Vagina (tissue), 2 donors: Measurements from ENCODE around the gene XIRP2. TPM values are rescaled to one million over a fixed set of nuclear protein-coding genes. Genes with fewer than 3 reads are reported as not detected.

Experiments
- DNase-seq, 2 donors: peaks; one replicate each; pipeline ENCODE4 v3.0.0-alpha.2; 2017; ENCODE audit errors: extremely low spot score in 2 of 2
- H3K27ac ChIP-seq: fragments of 200-600 bp; sonication (generic); one replicate; pipeline ENCODE4 v1.5.1; 2019
- H3K27me3 ChIP-seq: fragments of 200-600 bp; sonication (generic); one replicate; pipeline ENCODE4 v1.5.1; 2019
- H3K36me3 ChIP-seq, 2 donors: fragments of 200-600 bp; sonication (generic); one replicate each; pipeline ENCODE4 v1.5.1; 2017 to 2019
- H3K4me1 ChIP-seq: fragments of 200-600 bp; sonication (generic); one replicate; pipeline ENCODE4 v1.5.1; 2019
- H3K4me3 ChIP-seq, 2 donors: fragments of 200-600 bp; sonication (generic); 1 replicate in 1 of 2; 2 replicates in 1 of 2; pipeline ENCODE4 v1.5.1; 2016 to 2019
- H3K9me3 ChIP-seq: fragments of 200-600 bp; sonication (generic); one replicate; pipeline ENCODE4 v1.5.1; 2019
- POLR2A ChIP-seq, 2 donors: fragments of 450-650 bp; IDR thresholded peaks; one replicate each; pipeline ENCODE4 v1.6.1; 2017; ENCODE audit warnings: antibody characterized with exemption in 2 of 2, mild to moderate bottlenecking in 2 of 2, moderate library complexity in 2 of 2
- POLR2AphosphoS5 ChIP-seq, 2 donors: sonication (generic); formaldehyde crosslinking; IDR thresholded peaks; one replicate each; pipeline ENCODE4 v1.9.0; 2017; ENCODE audit warnings: antibody characterized with exemption in 2 of 2, mild to moderate bottlenecking in 2 of 2, low read depth in 1 of 2; ENCODE audit not compliant: insufficient read depth in 1 of 2
- intact Hi-C: fragments of 100-400 bp; cut with DNase I; formaldehyde crosslinking; loops from one replicate; pipeline ENCODE4 v1.15.1; 2023
- total RNA-seq: library from RNA; depleted of rRNA; stranded (reverse); fragments of >200 nt; gene quantifications from one replicate; pipeline ENCODE4 v1.2.3, GENCODE V29; 2016
- TF ChIP-seq, protein P1 (sequence below), 3 experiments: fragments of 450-650 bp in 2 of 3; fragments of 200-600 bp in 1 of 3; sonication (generic) in 1 of 3; IDR thresholded peaks; one replicate each; pipeline ENCODE4 v1.5.1; 2017 to 2019; ENCODE audit warnings: antibody characterized with exemption in 3 of 3, mild to moderate bottlenecking in 2 of 3, moderate library complexity in 2 of 3

Gene XIRP2
- total RNA-seq, 1 donor from 2014 or later = not detected

DNA sequence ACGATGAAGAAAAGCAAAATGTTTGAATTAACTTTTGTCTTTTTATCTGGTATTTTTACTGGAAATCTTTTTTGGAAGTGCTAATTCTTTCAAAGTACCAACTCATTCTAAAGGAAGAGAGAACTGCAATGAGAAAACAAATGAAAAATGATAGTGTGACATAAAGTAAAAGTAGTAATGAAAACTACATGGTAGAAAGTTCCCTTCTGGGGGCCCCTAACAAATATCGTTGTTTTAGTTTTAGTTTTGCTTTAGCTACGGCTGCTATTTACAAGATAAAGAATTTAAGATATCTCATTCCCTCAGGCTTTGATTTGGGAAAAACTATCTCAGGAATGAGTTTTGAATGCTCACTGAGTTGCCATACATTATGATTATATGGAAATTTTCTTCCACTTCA, 161.4 kb downstream of the XIRP2 start:
- no peak for TF ChIP-seq POLR2A (IDR thresholded peaks at IDR 0.05)
- no peak for TF ChIP-seq POLR2AphosphoS5 (IDR thresholded peaks at IDR 0.05; ENCODE audit: insufficient read depth in 1 of 2, low read depth in 1 of 2)
- TF ChIP-seq, protein P1, sequence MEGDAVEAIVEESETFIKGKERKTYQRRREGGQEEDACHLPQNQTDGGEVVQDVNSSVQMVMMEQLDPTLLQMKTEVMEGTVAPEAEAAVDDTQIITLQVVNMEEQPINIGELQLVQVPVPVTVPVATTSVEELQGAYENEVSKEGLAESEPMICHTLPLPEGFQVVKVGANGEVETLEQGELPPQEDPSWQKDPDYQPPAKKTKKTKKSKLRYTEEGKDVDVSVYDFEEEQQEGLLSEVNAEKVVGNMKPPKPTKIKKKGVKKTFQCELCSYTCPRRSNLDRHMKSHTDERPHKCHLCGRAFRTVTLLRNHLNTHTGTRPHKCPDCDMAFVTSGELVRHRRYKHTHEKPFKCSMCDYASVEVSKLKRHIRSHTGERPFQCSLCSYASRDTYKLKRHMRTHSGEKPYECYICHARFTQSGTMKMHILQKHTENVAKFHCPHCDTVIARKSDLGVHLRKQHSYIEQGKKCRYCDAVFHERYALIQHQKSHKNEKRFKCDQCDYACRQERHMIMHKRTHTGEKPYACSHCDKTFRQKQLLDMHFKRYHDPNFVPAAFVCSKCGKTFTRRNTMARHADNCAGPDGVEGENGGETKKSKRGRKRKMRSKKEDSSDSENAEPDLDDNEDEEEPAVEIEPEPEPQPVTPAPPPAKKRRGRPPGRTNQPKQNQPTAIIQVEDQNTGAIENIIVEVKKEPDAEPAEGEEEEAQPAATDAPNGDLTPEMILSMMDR (IDR thresholded peaks at IDR 0.05) = no peak

DNA sequence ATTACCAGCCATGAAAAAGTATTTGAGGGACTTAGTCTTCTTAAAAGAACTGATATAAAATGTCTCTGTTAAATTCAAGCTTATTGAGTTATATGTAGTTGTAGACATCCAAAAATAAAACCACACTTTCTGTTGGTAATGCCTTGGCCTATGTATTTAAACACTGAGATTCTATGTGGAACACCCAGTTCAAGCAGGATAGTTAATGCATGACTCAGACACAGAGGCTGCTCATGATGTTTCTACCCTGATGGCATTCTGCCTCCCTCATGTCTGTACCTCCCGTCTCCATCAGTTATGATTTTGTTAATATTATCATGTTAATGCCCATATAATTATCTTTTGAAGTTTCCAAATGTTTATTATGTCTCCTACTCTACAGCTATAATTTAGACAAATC, 164.5 kb downstream of the XIRP2 start:
- no peaks in the 10 kb centered on the region for H3K4me1 ChIP-seq
- intact Hi-C loops = no loop called here
- no peak for TF ChIP-seq POLR2AphosphoS5 (IDR thresholded peaks at IDR 0.05; ENCODE audit: insufficient read depth in 1 of 2, low read depth in 1 of 2)
- no peak for TF ChIP-seq POLR2A (IDR thresholded peaks at IDR 0.05)
- TF ChIP-seq, protein P1 (IDR thresholded peaks at IDR 0.05) = no peak
- H3K27me3 ChIP-seq = no peaks in the 10 kb centered on the region
- DNase-seq = no peak
- no peaks in the 10 kb centered on the region for H3K36me3 ChIP-seq
- no peak overlapping the region for H3K4me3 ChIP-seq
- H3K9me3 ChIP-seq = no peaks in the 10 kb centered on the region
- no peak overlapping the region for H3K27ac ChIP-seq

More for the DNA sequence above, 161.4 kb downstream of the XIRP2 start:
- no peaks in the 10 kb centered on the region for H3K36me3 ChIP-seq
- H3K4me3 ChIP-seq = no peak overlapping the region
- no peaks in the 10 kb centered on the region for H3K9me3 ChIP-seq
- no peak for DNase-seq
- intact Hi-C loops = no loop called here
- no peaks in the 10 kb centered on the region for H3K4me1 ChIP-seq
- H3K27ac ChIP-seq = no peak overlapping the region
- no peaks in the 10 kb centered on the region for H3K27me3 ChIP-seq

DNA sequence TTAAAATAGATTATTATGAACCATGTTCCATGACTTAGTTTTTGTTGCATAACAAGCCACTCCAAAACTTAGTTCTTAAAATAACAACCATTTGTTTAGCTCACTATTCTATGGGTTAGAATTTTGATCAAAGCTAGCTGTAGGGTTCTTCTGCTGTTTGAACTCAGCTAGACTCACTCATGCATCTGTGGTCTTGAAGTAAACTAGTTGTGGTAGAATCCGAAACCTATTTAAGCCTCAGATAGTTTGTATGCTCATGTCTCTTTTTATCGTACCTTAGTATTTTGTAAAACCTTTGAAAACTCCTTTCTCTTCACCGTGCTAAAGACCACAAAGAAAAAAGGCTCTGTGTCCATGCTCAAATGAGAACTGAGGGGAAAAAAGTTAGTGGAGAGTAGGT, 166.6 kb downstream of the XIRP2 start:
- no peak for DNase-seq
- Histone ChIP-seq H3K4me3 (no peak overlapping the region), H3K27me3 (no peaks in the 10 kb centered on the region), H3K4me1 (no peaks in the 10 kb centered on the region), H3K36me3 (no peaks in the 10 kb centered on the region), H3K27ac (no peak overlapping the region), H3K9me3 (no peaks in the 10 kb centered on the region)
- intact Hi-C loops = no loop called here
- TF ChIP-seq, protein P1 (IDR thresholded peaks at IDR 0.05) = no peak
- no peak for TF ChIP-seq POLR2AphosphoS5 (IDR thresholded peaks at IDR 0.05; ENCODE audit: insufficient read depth in 1 of 2, low read depth in 1 of 2)
- no peak for TF ChIP-seq POLR2A (IDR thresholded peaks at IDR 0.05)

DNA sequence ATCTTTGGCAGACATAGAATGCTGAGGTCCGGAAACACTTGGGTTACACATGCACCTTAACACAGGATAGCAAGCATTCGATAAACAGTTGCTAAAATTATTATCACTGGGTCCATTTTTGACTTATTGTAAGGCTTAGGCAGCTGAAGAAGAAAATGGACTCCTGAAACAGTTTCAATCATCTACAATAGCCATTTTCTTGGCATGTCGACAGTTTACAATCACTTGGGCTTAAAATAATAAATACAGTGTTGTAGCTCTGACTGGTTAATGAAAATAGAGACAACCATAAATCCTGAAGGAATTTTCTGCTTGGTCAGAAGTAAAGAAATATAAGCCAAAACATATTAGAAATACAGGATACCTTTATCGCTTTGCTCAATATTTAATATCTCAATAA, 169.2 kb downstream of the XIRP2 start:
- TF ChIP-seq, protein P1 (IDR thresholded peaks at IDR 0.05) = no peak

DNA sequence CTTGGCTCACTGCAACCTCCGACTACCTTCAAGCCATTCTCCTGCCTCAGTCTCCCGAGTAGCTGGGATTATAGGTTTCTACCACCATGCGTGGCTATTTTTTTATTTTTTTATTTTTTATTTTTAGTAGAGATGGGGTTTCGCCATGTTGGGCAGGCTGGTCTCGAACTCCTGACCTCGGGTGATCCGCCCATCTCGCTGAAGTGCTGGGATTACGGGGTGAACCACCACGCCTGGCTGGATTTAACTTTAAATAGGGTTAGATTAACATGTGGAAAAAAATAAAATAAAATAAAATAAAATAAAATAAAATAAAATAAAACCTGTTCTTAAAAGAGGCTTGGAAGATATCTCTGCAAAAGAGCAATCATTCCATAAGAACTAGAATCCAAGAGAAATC, 170.9 kb downstream of the XIRP2 start:
- DNase-seq = no peak
- Histone ChIP-seq H3K27ac (no peak overlapping the region), H3K9me3 (no peaks in the 10 kb centered on the region), H3K36me3 (no peaks in the 10 kb centered on the region), H3K4me3 (no peak overlapping the region), H3K4me1 (no peaks in the 10 kb centered on the region), H3K27me3 (no peaks in the 10 kb centered on the region)
- no peak for TF ChIP-seq POLR2A (IDR thresholded peaks at IDR 0.05)
- no peak for TF ChIP-seq POLR2AphosphoS5 (IDR thresholded peaks at IDR 0.05; ENCODE audit: insufficient read depth in 1 of 2, low read depth in 1 of 2)
- TF ChIP-seq, protein P1 (IDR thresholded peaks at IDR 0.05) = no peak
- intact Hi-C loops = no loop called here

More for the DNA sequence above, 169.2 kb downstream of the XIRP2 start:
- Histone ChIP-seq H3K27ac (no peak overlapping the region), H3K27me3 (no peaks in the 10 kb centered on the region), H3K9me3 (no peaks in the 10 kb centered on the region), H3K4me3 (no peak overlapping the region), H3K36me3 (no peaks in the 10 kb centered on the region), H3K4me1 (no peaks in the 10 kb centered on the region)
- intact Hi-C loops = no loop called here
- no peak for DNase-seq
